Progenitor cell of endocrine pancreas (in vitro differentiated cells): ENCODE results near the gene PECR. TPM values are rescaled to one million over a fixed set of nuclear protein-coding genes. Genes with fewer than 3 reads are reported as not detected.
"Not testable (repeated sequence)": the region's sequence is repeated elsewhere in the genome, so short reads cannot be mapped to it uniquely, and the experiment has no call there.

Experiments used
- DNase-seq: peaks from one replicate; pipeline ENCODE4 v3.0.0; 2021; ENCODE audit warnings: low spot score; ENCODE audit not compliant: unreplicated experiment
- H3K27ac Mint-ChIP-seq: 2 replicates; pipeline ENCODE4 v1.8.0; 2021; ENCODE audit warnings: mild to moderate bottlenecking, moderate library complexity, mixed read lengths
- H3K27me3 Mint-ChIP-seq: 2 replicates; pipeline ENCODE4 v1.8.0; 2021; ENCODE audit warnings: mixed read lengths
- H3K36me3 Mint-ChIP-seq: 2 replicates; pipeline ENCODE4 v1.8.0; 2022; ENCODE audit warnings: mixed read lengths; ENCODE audit not compliant: insufficient read depth
- H3K4me1 Mint-ChIP-seq: 2 replicates; pipeline ENCODE4 v1.8.0; 2021; ENCODE audit warnings: low read depth, mixed read lengths
- H3K4me3 Mint-ChIP-seq: 2 replicates; pipeline ENCODE4 v1.8.0; 2021; ENCODE audit warnings: low read depth, mild to moderate bottlenecking, moderate library complexity, mixed read lengths
- H3K9me3 Mint-ChIP-seq: 2 replicates; pipeline ENCODE4 v1.8.0; 2021; ENCODE audit warnings: low read depth, mixed read lengths
- CTCF ChIP-seq: fragments of 200-600 bp; sonication (generic); IDR thresholded peaks from one replicate; pipeline ENCODE4 v1.5.0; 2021; ENCODE audit warnings: antibody characterized with exemption, mild to moderate bottlenecking; ENCODE audit not compliant: unreplicated experiment
- total RNA-seq: library from RNA; stranded (reverse); gene quantifications from 2 replicates; pipeline ENCODE4 v1.2.1, GENCODE V29; 2021

The PECR gene
- total RNA-seq, 1 donor from 2014 or later: 14.2 TPM

GRCh38 chr2:216014986-216015385, 66.6 kb downstream of the PECR start:
- H3K4me3 Mint-ChIP-seq: no peak overlapping the region
- no peaks in the 10 kb centered on the region for H3K27me3 Mint-ChIP-seq
- no peak for DNase-seq
- no peak for TF ChIP-seq CTCF
- peaks cover 8% of the 10 kb centered on the region for H3K4me1 Mint-ChIP-seq
- no peaks in the 10 kb centered on the region for H3K36me3 Mint-ChIP-seq
- no peaks in the 10 kb centered on the region for H3K9me3 Mint-ChIP-seq
- H3K27ac Mint-ChIP-seq: no peak overlapping the region

- DNase-seq: no peak
- peak overlapping the region; percentile 58 for H3K4me3 Mint-ChIP-seq
- H3K4me1 Mint-ChIP-seq: peaks cover 8% of the 10 kb centered on the region
- no peak for TF ChIP-seq CTCF
- no peak overlapping the region for H3K27ac Mint-ChIP-seq
- H3K36me3 Mint-ChIP-seq: peaks cover 1% of the 10 kb centered on the region
- H3K9me3 Mint-ChIP-seq: no peaks in the 10 kb centered on the region
- no peaks in the 10 kb centered on the region for H3K27me3 Mint-ChIP-seq
Observed at GRCh38 chr2:216014006-216014405, 67.6 kb downstream of the PECR start.

- H3K9me3 Mint-ChIP-seq: no peaks in the 10 kb centered on the region
Observed at GRCh38 chr2:216013080-216013909, 68.3 kb downstream of the PECR start, which contains the start of gene MREG. MREG (minus strand) TSS chr2:216013551; CDS start chr2:216013327, 224 bp downstream.

GRCh38 chr2:216012830-216013079, 68.9 kb downstream of the PECR start:
- TF ChIP-seq CTCF: no peak
- no peak for DNase-seq
- Mint-ChIP-seq H3K9me3 (no peaks in the 10 kb centered on the region), H3K27me3 (no peaks in the 10 kb centered on the region), H3K27ac (peak overlapping the region; percentile 95), H3K4me3 (peak overlapping the region; percentile 83), H3K36me3 (peaks cover 1% of the 10 kb centered on the region), H3K4me1 (peaks cover 8% of the 10 kb centered on the region)

More at GRCh38 chr2:216013080-216013909, 68.3 kb downstream of the PECR start, which contains the start of gene MREG:
- peaks cover 1% of the 10 kb centered on the region for H3K36me3 Mint-ChIP-seq
- peak; percentile 87 for DNase-seq
- peaks cover 8% of the 10 kb centered on the region for H3K4me1 Mint-ChIP-seq
- peak; percentile 72 for TF ChIP-seq CTCF
- peak within 1 kb of the TSS; percentile 95 for H3K27ac Mint-ChIP-seq
- H3K27me3 Mint-ChIP-seq: no peaks in the 10 kb centered on the region
- peak within 1 kb of the TSS; percentile 83 for H3K4me3 Mint-ChIP-seq

- peak overlapping the region; percentile 95 for H3K27ac Mint-ChIP-seq
- no peak for DNase-seq
Observed at GRCh38 chr2:216012133-216012829, 69.3 kb downstream of the PECR start.

GRCh38 chr2:216009215-216009614, 72.4 kb downstream of the PECR start:
- not testable (repeated sequence) for H3K4me3 Mint-ChIP-seq, DNase-seq, H3K36me3 Mint-ChIP-seq, H3K9me3 Mint-ChIP-seq, H3K4me1 Mint-ChIP-seq, H3K27me3 Mint-ChIP-seq, H3K27ac Mint-ChIP-seq

More at GRCh38 chr2:216012133-216012829, 69.3 kb downstream of the PECR start:
- Mint-ChIP-seq H3K4me3 (peak overlapping the region; percentile 83), H3K4me1 (peaks cover 8% of the 10 kb centered on the region), H3K36me3 (peaks cover 1% of the 10 kb centered on the region), H3K27me3 (no peaks in the 10 kb centered on the region), H3K9me3 (no peaks in the 10 kb centered on the region)
- no peak for TF ChIP-seq CTCF
